Liver (tissue), 9 donors: ENCODE measurements around the gene SLC6A12. TPM values are rescaled to one million over a fixed set of nuclear protein-coding genes. Genes with fewer than 3 reads are reported as not detected.

Experiments used
- DNase-seq: peaks from one replicate; pipeline ENCODE4 v3.0.0-alpha.2; 2017; ENCODE audit warnings: low spot score
- H3K27ac ChIP-seq, 2 donors: one replicate each; pipeline ENCODE4 v1.7.0; 2013; ENCODE audit warnings: inconsistent platforms in 2 of 2, low read length in 2 of 2, control low read depth in 1 of 2, low read depth in 1 of 2, mild to moderate bottlenecking in 1 of 2
- H3K27me3 ChIP-seq, 4 donors: one replicate each; pipeline versions ENCODE4 v1.6.1 to v1.7.0; 2013; ENCODE audit warnings: low read length in 3 of 4, inconsistent platforms in 1 of 4, mild to moderate bottlenecking in 1 of 4, moderate library complexity in 1 of 4; ENCODE audit not compliant: control insufficient read depth in 4 of 4, insufficient read depth in 4 of 4
- H3K36me3 ChIP-seq, 4 donors: one replicate each; pipeline versions ENCODE4 v1.6.1 to v1.7.0; 2013; ENCODE audit warnings: low read length in 3 of 4, mild to moderate bottlenecking in 3 of 4, low read depth in 1 of 4, moderate library complexity in 1 of 4; ENCODE audit not compliant: control insufficient read depth in 4 of 4, insufficient read depth in 3 of 4
- H3K4me1 ChIP-seq, 4 donors: one replicate each; pipeline versions ENCODE4 v1.6.1 to v1.7.0; 2013; ENCODE audit warnings: low read length in 3 of 4, mild to moderate bottlenecking in 3 of 4, moderate library complexity in 1 of 4; ENCODE audit not compliant: control insufficient read depth in 4 of 4, insufficient read depth in 4 of 4
- H3K4me3 ChIP-seq, 3 donors: one replicate each; pipeline versions ENCODE4 v1.6.1 to v1.7.0; 2013; ENCODE audit warnings: low read length in 3 of 3, control low read depth in 1 of 3, low read depth in 1 of 3, mild to moderate bottlenecking in 1 of 3
- H3K9ac ChIP-seq, 2 donors: one replicate each; pipeline ENCODE4 v1.7.0; 2013; ENCODE audit warnings: low read length in 2 of 2, mild to moderate bottlenecking in 2 of 2, moderate library complexity in 2 of 2, control low read depth in 1 of 2, low read depth in 1 of 2
- H3K9me3 ChIP-seq, 4 donors: one replicate each; pipeline versions ENCODE4 v1.6.1 to v1.7.0; 2013; ENCODE audit warnings: low read length in 3 of 4; ENCODE audit not compliant: control insufficient read depth in 4 of 4
- ATF3 ChIP-seq: IDR thresholded peaks from 2 replicates; pipeline ENCODE4 v1.6.1; 2016; ENCODE audit warnings: antibody characterized with exemption
- CTCF ChIP-seq: fragments of 150-350 bp; IDR thresholded peaks from 2 replicates; pipeline ENCODE4 v1.5.1; 2017; ENCODE audit warnings: improper control_type of control experiment, low read depth, low read length; ENCODE audit not compliant: missing input control
- EGR1 ChIP-seq, 2 donors: IDR thresholded peaks; 2 replicates each; pipeline ENCODE4 v1.6.1; 2016 to 2018; ENCODE audit warnings: antibody characterized with exemption in 2 of 2, low read depth in 2 of 2
- FOXA1 ChIP-seq: IDR thresholded peaks from 2 replicates; pipeline ENCODE4 v1.6.1; 2016; ENCODE audit warnings: antibody characterized with exemption
- FOXA2 ChIP-seq: IDR thresholded peaks from 2 replicates; pipeline ENCODE4 v1.6.1; 2016; ENCODE audit warnings: antibody characterized with exemption
- GABPA ChIP-seq, 2 donors: IDR thresholded peaks in 1 of 2; conservative IDR thresholded peaks in 1 of 2; 2 replicates each; pipeline ENCODE4 v1.6.1; 2016; ENCODE audit warnings: antibody characterized with exemption in 2 of 2, mild to moderate bottlenecking in 1 of 2, moderate library complexity in 1 of 2
- HNF4A ChIP-seq, 2 donors: conservative IDR thresholded peaks; 2 replicates each; pipeline ENCODE4 v1.6.1; 2016; ENCODE audit warnings: antibody characterized with exemption in 2 of 2, mild to moderate bottlenecking in 2 of 2
- HNF4G ChIP-seq: IDR thresholded peaks from 2 replicates; pipeline ENCODE4 v1.6.1; 2016; ENCODE audit warnings: antibody characterized with exemption
- JUND ChIP-seq, 2 donors: IDR thresholded peaks; 2 replicates each; pipeline ENCODE4 v1.6.1; 2016; ENCODE audit warnings: antibody characterized with exemption in 2 of 2
- MAX ChIP-seq: IDR thresholded peaks from 2 replicates; pipeline ENCODE4 v1.6.1; 2016; ENCODE audit warnings: antibody characterized with exemption
- NR2F2 ChIP-seq: IDR thresholded peaks from 2 replicates; pipeline ENCODE4 v1.6.1; 2016; ENCODE audit warnings: antibody characterized with exemption
- RAD21 ChIP-seq, 2 donors: IDR thresholded peaks; 2 replicates each; pipeline ENCODE4 v1.6.1; 2016; ENCODE audit warnings: antibody characterized with exemption in 2 of 2, mild to moderate bottlenecking in 2 of 2
- RXRA ChIP-seq, 2 donors: IDR thresholded peaks; 2 replicates each; pipeline ENCODE4 v1.6.1; 2017 to 2018; ENCODE audit warnings: antibody characterized with exemption in 2 of 2, mild to moderate bottlenecking in 1 of 2
- SP1 ChIP-seq: IDR thresholded peaks from 2 replicates; pipeline ENCODE4 v1.6.1; 2018; ENCODE audit warnings: antibody characterized with exemption, mild to moderate bottlenecking
- TAF1 ChIP-seq: conservative IDR thresholded peaks from 2 replicates; pipeline ENCODE4 v1.6.1; 2016; ENCODE audit warnings: antibody characterized with exemption, mild to moderate bottlenecking
- YY1 ChIP-seq: IDR thresholded peaks from 2 replicates; pipeline ENCODE4 v1.6.1; 2016; ENCODE audit warnings: antibody characterized with exemption, mild to moderate bottlenecking
- ZBTB33 ChIP-seq: IDR thresholded peaks from 2 replicates; pipeline ENCODE4 v1.6.1; 2016; ENCODE audit warnings: antibody characterized with exemption
- WGBS: extraction: QIAGEN DNeasy Blood & Tissue Kit; methylation state at CpG from one replicate; pipeline ENCODE4 v1.1.7; 2013; 5-methylcytosine and 5-hydroxymethylcytosine counted together
- polyA plus RNA-seq, 2 donors: library from polyadenylated mRNA; stranded (reverse) in 1 of 2; unstranded in 1 of 2; fragments of 200-250 nt in 1 of 2; fragments of >200 nt in 1 of 2; fragmentation: Nextera tagmentation in 1 of 2; extraction: Ambion mirVana in 1 of 2; gene quantifications; one replicate each; pipeline versions ENCODE4 v1.2.1 to v1.2.3, GENCODE V29; 2013 to 2015
- total RNA-seq, 2 donors: library from RNA; depleted of rRNA; stranded (reverse); fragments of >200 nt; gene quantifications; one replicate each; pipeline ENCODE4 v1.2.3, GENCODE V29; 2014
- donor health status: healthy.
- donor health status: healthy.
- donor health status: healthy.
- donor health status: healthy.
- donor health status: healthy.

SLC6A12 gene
- total and polyA plus RNA-seq, 4 donors, result 18.2 to 30.3 (median 23.2) TPM

GRCh38 chr12:213527-213932 is 427 bp downstream of the SLC6A12 start (continued):
- TF ChIP-seq NR2F2 (no peak), GABPA (IDR thresholded peaks at IDR 0.05 in 1 of 2, conservative IDR thresholded peaks at IDR 0.05 in 1 of 2) (no peak)

- Histone ChIP-seq H3K4me3 (peak overlapping the region; percentile 37 to 80 (median 60)), H3K4me1 (peaks cover 14 to 70% (median 55%) of the 10 kb centered on the region in 4 donors), H3K36me3 (peaks cover 0 to 1% (median 0%) of the 10 kb centered on the region in 4 donors), H3K9me3 (no peaks in the 10 kb centered on the region), H3K9ac (peak overlapping the region; percentile 40 to 68), H3K27ac (peak overlapping the region; percentile 85 to 87), H3K27me3 (no peaks in the 10 kb centered on the region)
- DNase-seq, result peak; percentile 55
- peak; percentile 45 for TF ChIP-seq NR2F2
- no peak for TF ChIP-seq FOXA2
- TF ChIP-seq RXRA (IDR thresholded peaks at IDR 0.05), result peak; percentile 69 to 79
- peak in 1 of 2 donors; percentile 28 for TF ChIP-seq JUND (IDR thresholded peaks at IDR 0.05)
- TF ChIP-seq HNF4A (conservative IDR thresholded peaks at IDR 0.05), result peak; percentile 87
- peak in 1 of 2 donors; percentile 8 for TF ChIP-seq EGR1 (IDR thresholded peaks at IDR 0.05; ENCODE audit: low read depth in 2 of 2)
- no peak for TF ChIP-seq CTCF
- TF ChIP-seq HNF4G, result peak; percentile 43
- TF ChIP-seq SP1, result peak; percentile 48
- no peak for TF ChIP-seq YY1
- TF ChIP-seq TAF1, result no peak
- TF ChIP-seq FOXA1, result no peak
- TF ChIP-seq ATF3, result no peak
- TF ChIP-seq MAX, result peak; percentile 18
- 16% methylated on average over 22 of the region's 22 CpGs for WGBS
Measured at GRCh38 chr12:212715-213526, 1.0 kb downstream of the SLC6A12 start.

- peaks cover 14 to 70% (median 55%) of the 10 kb centered on the region in 4 donors for H3K4me1 ChIP-seq
- no peak for TF ChIP-seq ZBTB33
- TF ChIP-seq RAD21 (IDR thresholded peaks at IDR 0.05), result no peak
- TF ChIP-seq FOXA1, result no peak
- peak overlapping the region; percentile 85 to 87 for H3K27ac ChIP-seq
- peak overlapping the region; percentile 37 to 80 (median 60) for H3K4me3 ChIP-seq
- DNase-seq, result no peak
- H3K9ac ChIP-seq, result peak overlapping the region; percentile 42 to 43
- 29% methylated on average over 8 of the region's 8 CpGs for WGBS
- H3K36me3 ChIP-seq, result no peaks in the 10 kb centered on the region
- no peaks in the 10 kb centered on the region for H3K27me3 ChIP-seq
- H3K9me3 ChIP-seq, result no peaks in the 10 kb centered on the region
Measured at GRCh38 chr12:212415-212714, 1.6 kb downstream of the SLC6A12 start.
